ENCODE measurements around the gene CYP51A1.
"Not testable (repeated sequence)": the region's sequence is repeated elsewhere in the genome, so short reads cannot be mapped to it uniquely, and the experiment has no call there.

The CYP51A1 gene

DNA sequence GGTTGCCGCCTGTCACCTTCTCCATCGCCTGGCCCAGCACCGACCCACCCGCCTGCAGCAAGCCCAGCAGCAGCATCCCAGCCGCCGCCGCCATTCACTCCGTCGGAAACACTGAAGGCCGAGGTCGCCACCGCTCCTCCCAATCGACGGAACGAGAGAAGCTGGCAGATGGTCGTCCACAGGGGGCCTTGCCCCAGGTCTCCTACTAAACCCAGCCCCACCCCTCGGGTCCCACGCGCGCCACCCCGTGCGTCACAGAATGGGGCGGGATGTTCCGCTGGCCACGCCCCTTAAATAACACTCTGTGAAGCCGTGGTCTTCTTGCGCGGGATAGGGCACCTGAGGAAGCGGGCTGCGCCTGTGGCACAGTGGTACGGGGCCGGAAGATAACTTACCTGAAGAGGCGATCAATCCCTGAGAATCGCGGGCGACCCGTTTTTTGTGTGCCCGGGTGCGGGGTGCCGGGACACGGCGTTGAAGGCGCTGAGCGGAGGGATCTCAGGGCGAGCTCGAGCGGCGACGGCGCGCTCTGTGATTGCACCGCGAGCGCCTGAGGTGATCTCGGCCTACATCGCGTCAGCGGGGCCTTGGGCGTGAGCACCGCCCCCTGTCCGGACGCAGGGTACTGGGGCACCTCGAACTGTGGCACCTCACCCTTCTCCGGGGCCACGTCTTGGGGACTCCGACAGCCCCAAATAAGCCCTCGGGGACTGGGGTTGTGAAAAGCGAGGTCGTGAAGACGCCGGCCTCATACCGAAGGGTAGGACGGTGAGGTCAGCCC, at the start of gene CYP51A1:
Gene CYP51A1, minus strand, starts transcription at position 207 of the 781 bp plus-strand sequence. Its CDS starts 113 bp downstream, at position 94.
- peak; percentile 94 for DNase-seq

DNA sequence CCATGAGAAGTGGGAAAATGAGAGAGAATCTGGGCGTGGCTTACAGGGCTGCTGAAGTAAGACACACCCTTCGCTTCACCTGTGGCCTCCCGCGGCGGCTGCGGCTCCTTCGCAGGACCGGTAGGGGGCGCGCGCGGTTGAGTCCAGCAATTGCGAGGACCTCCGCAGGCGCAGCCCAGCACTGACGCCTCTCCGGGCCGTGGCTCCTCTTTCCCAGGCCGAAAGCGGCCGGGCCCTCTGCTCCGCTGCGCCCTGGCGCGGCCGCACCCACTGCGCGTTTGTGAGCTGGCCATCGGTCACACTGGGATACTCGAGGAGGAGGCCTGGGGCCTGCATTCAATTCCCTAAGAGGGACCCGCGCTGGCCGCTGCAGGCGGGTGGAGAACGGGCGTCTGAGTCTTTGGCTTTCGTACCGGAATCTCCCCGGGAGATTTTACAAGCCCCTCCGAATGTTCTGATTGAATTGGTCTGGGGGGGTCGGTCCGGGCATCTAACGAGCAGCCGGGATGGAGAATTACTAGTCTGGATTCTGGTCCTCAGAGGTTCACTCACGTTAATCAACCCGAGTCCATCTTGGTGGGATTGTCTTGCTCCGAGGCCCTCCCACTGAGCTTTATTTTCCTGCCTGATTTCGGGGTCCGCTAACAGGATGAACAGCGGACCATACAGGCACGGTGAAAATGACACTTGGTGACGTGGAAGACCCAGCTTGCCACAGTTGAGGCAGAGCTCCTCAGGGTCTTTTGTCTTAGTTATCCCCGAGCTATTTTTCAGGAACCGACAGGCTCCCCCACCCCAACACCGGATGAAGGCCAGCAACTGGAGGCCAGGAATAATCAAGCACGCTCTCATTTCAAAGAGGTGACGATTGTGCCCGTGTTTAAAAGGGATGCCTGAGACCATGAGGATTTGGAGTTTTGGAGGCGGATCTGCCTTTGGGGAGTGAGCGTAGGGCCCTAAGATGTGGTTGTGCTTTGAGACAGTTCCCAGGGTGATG, 44.9 kb upstream of the CYP51A1 start, which contains the start of gene LRRD1:
Gene LRRD1, minus strand, starts transcription at position 215 of the 997 bp plus-strand sequence. CDS start 13,940 bp downstream, outside the sequence.
- peak; percentile 90 for DNase-seq

DNA sequence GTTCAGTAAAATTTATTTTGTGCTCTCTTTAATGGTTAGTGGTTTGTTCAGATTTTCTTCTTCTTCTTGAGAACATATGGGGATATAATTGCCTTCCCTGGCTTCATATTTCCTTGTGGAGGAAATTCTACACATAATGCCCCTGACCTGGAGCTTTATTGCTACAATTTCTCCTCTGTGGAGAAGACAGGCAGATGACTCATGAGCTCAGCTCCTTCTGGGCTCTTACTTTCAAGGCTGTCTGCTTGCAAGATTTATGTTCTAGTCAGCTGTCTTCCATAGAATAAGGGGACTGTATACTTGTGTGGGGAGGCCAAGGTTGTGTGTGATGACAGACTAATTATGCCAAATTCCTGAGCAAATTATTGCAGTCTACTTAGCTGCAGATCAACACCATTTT, 43.1 kb upstream of the CYP51A1 start:
- no peak for DNase-seq

DNA sequence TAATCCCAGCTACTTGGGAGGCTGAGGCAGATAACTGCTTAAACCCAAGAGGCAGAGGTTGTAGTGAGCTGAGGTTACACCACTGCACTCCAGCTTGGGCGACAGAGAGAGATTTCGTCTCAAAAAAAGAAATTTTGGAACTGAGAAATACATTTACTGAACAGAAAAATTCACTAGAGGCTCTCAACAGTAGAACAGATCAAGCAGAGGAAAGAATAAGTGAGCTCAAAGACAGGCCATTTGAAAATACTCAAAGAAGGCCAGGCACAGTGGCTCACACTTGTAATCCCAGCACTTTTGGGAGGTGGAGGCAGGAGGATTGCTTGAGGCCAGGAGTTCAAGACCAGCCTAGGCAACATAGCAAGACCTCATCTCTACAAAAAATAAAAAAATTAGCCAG, 35.3 kb upstream of the CYP51A1 start:
- not testable (repeated sequence) for DNase-seq

DNA sequence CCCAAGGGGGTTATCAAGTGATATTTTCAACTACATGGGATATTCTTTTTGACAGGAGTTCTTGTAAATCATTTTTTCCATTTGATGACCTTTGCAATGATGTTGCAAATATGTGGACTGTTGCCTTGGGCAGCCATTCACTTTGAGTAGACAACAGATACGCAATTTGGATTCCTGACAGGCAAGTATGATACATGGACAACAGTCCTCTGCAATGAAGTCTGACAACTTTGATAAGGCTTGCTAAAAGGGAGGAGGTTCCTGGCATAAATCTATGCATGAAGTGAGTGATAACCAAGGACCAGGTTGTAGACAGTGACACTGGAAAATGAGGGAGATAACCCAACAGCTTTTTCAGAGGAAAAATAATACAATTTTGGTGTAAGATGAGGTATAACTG, 27.0 kb upstream of the CYP51A1 start:
- no peak for DNase-seq

DNA sequence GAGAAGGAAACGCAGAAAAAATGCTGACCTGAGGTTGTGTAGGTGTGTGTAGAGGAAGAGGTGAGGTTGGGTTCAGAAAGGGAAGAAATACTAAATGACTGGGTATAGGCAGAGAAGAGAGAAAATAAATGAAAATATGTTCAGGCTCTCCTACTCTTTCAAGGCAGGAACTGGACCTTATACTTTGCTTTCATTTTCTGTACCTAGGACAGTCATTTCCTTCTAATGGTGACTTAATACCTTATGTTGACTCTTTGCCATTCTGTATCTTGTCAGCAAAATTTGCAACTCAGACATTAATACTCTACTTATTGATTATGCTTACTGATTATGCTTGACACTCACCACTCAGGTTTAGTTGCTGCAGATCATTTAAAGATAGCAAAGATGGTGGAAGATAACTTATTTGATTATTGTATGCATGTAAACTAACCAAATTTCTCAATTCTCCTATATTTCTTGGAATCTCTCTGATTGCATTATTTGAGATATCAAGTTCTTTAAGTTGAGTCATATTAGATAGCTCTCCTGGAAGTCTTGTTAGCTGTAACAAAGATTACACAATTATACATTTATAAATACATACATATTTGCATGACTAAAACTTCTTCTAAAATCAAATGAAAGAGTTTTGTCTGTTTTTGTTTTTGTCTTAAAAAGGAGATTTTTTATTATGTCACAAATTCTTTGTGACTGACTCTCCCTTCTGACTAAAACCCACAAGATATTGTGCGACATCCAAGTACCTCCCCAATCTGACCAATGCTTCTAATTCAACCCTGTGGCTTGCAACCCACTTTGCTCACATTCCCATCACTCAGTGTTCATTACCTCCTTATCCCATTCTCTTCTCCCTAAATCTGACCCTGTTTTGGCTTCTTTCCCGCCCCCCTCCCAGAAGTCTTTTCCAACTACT, 24.6 kb upstream of the CYP51A1 start:
- no peak for DNase-seq

DNA sequence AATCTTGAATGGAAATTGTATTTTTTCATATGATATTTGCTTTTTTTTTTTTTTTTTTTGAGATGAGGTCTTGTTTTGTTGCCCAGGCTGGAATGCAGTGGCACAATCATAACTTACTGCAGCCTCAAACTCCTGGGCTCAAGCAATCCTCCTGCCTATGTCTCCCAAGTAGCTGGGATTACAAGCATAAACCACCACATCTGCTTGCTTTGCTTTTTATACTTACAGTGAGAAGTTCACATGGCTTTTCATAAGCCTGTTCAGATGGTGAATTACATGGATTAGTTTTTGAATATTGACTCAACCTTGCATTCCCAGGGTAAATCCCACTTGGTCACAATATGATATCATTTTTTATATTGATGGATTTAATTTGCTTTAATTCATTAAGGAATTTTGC, 22.7 kb upstream of the CYP51A1 start:
- no peak for DNase-seq

DNA sequence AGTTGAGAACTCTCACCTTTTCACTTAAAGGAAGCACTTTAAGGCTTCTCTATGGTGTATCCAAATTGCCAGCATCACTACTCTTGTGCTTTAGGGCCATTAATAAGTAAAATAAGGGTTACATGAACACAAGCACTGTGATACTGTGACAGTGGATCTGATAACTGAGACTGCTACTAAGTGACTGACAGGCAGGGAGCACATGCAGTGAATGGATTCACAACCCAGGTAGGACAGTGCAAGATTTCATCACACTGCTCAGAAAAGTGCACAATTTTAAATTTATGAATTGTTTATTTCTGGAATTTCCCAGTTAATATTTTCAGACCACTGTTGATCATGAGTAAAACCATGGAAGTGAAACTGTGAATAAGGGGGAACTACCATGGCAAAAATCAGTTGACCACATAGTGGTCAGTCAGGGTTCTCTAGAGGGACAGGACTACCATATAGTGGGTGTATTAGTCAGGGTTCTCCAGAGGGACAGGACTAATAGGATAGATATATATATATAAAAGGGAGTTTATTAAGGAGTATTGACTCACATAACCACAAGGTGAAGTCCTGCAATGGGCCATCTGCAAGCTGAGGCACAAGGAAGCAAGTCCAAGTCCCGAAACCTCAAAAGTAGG, 20.9 kb upstream of the CYP51A1 start:
- peak; percentile 58 for DNase-seq

DNA sequence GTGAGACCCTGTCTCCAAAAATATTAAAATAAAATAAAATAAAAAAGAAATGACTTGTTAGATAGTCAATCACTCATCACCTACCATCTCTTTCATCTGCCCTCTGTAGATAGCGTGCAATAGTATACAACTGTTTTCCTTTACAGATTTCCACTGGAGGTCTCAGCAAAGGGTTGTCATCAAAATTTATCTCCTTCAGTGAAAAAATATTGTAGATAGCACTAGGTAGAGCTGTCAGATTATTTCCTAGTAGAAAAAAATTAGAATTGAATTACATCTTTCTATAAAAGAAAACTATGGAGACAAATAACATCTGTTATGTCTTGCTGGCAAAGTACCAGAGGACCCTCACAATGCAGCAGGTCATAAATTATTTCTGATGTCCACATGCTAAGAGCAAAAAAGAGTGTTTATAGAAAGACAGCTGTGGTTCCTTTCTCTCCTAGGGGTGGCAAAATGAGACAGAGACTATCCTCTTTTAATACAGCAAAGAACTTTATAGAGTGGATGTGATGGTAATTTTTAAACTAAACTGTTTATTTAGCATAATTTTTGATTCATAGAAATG, 16.3 kb upstream of the CYP51A1 start:
- no peak for DNase-seq

DNA sequence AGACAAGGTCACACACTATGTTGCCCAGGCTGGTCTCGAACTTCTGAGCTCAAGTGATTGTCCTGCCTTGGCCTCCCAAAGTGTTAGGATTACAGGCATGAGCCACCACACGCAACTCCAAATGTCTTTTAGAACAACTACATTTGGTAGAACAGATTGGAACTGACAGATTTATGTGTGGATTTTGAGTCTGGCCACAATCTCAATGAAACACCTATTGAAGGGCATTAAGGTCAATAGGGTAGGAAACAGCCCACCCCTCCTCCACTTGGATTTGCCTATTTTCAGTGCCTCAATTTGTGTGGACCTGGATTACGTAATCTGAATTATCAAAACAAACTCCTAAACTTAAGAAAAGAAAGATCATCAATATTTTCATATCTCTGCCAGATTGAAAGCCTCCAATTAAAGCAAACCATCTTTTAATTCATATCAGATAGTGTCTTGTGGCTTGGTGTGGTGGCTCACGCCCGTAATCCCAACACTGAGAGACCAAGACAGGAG, 15.5 kb upstream of the CYP51A1 start:
- no peak for DNase-seq

DNA sequence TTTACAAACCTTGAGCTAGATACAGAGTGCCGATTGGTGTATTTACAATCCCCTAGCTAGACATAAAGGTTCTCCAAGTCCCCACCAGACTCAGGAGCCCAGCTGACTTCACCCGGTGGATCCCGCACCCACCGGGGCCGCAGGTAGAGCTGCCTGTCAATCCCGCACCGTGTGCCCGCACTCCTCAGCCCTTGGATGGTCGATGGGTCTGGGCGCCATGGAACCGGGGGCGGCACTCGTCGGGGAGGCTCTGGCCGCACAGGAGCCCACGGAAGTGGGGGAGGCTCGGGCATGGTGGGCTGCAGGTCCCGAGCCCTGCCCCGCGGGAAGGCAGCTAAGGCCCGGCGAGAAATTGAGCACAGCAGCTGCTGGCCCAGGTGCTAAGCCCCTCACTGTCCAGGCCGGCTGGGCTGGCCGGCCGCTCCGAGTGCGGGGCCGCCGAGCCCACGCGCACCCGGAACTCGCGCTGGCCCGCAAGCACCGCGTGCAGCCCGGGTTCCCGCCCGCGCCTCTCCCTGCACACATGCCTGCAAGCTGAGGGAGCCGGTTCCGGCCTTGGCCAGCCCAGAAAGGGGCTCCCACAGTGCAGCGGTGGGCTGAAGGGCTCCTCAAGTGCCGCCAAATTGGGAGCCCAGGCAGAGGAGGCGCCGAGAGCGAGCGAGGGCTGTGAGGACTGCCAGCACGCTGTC, 9.1 kb upstream of the CYP51A1 start:
- not testable (repeated sequence) for DNase-seq

DNA sequence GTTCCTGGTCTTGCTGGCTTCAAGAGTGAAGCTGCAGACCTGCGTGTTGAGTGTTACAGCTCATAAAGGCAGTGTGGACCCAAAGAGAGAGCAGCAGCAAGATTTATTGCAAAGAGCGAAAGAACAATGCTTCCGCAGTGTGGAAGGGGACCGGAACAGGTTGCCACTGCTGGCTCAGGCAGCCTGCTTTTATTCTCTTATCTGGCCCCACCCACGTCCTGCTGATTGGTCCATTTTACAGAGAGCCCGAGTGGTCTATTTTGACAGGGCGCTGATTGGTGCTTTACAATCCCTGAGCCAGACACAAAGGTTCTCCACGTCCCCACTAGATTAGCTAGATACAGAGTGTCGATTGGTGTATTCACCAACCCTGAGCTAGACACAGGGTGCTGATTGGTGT, 8.5 kb upstream of the CYP51A1 start:
- not testable (repeated sequence) for DNase-seq

DNA sequence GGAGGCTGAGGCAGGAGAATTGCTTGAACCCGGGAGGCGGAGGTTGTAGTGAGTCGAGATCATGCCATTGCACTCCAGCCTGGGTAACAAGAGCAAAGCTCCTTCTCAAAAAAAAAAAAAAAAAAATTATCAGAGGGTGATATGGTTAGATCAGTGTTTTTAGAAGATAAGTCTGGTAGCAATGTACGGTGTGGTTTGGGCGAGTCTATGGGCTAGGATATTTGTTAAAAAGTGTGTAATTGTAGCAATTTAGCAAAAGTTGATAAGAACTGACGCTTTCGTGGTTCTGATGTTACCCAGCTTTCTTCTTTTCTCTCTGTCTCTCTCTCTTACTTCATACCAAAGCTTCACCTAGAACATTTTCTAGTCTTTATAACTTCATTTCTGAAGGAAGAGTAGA, 6.9 kb upstream of the CYP51A1 start:
- no peak for DNase-seq

DNA sequence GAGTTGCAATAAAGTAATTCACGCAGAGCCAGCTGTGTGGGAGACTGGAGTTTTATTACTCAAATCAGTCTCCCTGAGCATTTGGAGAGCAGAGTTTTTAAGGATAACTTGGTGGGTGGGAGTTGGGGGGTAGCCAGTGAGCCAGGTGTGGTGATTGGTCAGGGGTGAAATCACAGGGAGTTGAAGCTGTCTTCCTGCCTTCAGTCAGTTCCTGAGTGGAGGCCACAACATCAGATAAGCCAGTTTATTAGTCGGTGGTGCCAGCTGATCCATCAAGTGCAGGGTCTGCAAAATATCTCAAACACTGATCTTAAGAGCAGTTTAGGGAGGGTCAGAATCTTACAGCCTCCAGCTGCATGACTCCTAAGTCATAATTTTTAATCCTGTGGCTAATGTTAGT, 3.3 kb upstream of the CYP51A1 start:
- no peak for DNase-seq

DNA sequence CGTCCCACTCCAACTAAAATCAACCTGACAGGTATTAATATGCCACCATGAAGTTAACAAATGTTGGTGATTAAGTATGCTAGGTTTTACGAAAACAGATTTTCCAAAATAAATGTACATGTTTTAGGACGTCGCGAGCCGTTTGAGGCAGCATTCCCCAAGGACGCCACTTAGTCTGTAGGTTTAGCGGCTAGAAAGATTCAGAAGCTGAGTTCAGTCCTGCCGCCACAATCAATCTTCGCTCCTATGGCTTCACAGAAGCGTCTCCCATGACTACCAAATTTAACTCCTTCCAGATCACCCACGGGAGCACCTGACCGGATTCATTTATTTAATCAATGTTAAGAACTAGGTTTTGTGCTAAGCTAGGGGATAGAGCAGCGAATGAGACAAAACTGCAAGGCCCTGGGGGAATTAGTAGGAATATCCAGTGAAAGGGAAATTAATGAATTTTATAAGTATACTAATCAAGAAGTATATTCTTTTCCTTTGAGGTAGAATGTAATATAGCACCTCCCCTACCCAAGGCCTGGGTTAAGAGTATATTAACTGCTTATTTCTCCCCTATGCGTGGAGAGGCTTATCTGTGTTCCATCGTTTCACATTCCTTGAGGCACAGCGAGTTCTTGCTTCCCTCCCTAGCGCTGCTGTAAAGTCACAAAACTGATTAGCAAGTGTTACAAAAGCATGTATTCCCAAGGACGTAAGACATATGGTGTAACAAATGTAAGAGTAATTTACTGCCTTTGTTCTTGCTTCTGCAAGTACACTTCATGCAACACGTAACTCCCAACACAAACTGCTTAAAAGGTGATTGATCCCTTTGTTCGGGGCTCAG, 994 bp upstream of the CYP51A1 start:
- DNase-seq, result no peak

DNA sequence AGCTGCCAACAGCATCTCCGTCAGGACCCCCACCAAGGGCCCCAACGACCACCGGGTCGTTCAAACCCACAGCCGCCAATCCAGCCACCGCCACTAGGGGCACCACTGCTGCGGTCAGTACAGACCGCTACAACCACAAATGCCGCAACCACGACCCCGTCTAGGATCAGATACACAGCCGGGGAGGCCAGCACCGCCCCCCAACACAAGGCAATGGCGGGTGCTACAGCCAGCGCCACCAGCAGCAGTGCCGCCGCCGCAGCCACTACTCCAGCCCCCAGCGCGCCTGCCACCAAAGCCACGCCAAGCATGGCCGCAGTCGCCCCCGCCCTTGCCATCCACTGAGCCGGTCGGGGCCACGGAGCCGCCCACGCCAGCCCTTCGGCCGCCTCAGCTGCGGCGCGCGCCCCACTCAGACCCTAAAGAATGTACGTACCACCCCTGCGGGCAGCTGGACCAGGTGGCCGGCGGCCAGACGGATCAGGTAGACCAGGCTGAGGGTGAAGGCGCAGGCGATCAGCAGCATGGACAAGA, 473 bp downstream of the CYP51A1 start:
- peak; percentile 59 for DNase-seq

DNA sequence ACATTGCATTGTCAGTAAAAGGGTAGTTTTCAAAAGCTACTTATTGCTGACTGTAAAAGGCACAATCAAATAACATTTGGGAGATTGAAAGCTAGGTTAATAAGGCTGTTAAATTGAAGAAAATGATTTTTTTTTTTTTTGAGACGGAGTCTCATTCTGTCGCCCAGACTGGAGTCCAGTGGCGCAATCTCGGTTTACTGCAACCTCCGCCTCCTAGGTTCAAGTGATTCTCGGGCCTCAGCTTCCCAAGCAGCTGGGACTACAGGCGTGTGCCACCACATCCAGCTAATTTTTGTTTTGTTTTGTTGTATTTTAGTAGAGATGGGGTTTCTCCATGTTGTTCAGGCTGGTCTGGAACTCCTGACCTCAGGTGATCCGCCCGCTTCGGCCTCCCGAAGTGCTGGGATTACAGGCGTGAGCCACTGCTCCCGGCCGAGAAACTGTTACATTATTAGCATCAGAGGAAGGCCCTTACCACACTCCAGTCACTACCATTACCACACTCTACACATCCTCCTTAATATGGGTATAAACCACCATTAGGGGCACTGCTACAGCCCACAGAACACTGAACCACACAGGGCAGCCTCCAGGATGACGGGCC, 1.0 kb downstream of the CYP51A1 start:
- DNase-seq, result no peak

DNA sequence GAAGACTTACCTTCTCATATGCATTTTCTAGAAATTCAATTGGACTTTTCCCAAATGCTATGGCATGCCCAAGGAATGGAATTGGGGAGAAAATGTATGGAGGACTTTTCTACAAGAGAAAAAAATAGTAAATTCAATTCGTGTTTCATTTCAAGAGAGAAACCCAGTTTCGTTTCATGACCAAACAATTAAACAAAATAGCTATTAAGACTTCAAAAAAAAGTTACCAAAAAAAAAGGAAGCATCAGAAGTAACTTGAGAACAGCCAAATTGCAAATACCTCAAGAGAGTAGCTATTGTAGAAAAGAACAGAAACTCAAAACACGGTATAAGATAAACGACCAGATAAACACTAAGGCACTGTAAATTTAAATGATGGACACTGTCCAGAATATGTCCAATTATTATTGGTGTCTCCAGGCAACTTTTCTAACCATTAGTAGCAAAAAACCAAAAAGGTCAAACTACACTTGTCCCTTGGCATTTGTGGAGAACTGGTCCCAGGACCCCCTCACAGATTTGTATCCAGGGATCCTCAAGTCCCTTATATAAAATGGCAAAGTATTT, 2.4 kb downstream of the CYP51A1 start:
- DNase-seq, result no peak

DNA sequence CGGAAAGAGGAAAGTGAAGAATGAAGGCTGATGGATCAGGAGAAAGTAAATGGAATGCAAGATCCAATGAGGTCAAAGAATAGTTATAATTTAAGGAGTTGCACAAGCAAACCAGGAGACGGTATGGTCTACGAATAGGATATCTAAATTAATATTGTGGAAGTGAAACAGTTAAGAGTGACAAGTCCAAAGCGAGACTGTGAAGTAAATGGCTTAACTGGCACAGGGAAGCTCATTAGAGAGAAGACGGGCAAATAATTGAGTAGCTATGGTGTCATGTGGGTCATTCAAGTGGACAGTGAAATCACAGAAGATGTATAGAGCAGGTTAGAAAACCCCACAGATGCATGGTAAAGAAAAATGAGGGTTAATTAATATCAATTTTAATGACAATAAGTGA, 3.2 kb downstream of the CYP51A1 start:
- DNase-seq, result no peak

Measured in suppressor macrophage treated with lipopolysaccharide for 4 hours (primary cell).